H9 (cell line): ENCODE results near the gene KRTAP10-8. TPM values are rescaled to one million over a fixed set of nuclear protein-coding genes. Genes with fewer than 3 reads are reported as not detected.

Experiments used
- DNase-seq: peaks from one replicate; pipeline ENCODE4 v3.0.0-alpha.2; 2017
- H2AFZ ChIP-seq: one replicate; pipeline ENCODE4 v1.6.1; 2013; ENCODE audit warnings: mild to moderate bottlenecking, low read length, control low read depth, moderate library complexity
- H2AK5ac ChIP-seq: 2 replicates; pipeline ENCODE4 v1.6.1; 2013; ENCODE audit warnings: low read length, control low read depth, mixed read lengths; ENCODE audit not compliant: insufficient read length
- H2BK120ac ChIP-seq: one replicate; pipeline ENCODE4 v1.6.1; 2013; ENCODE audit warnings: low read depth, mild to moderate bottlenecking, low read length, control low read depth, inconsistent platforms; ENCODE audit not compliant: poor library complexity, severe bottlenecking
- H2BK12ac ChIP-seq: 2 replicates; pipeline ENCODE4 v1.6.1; 2013; ENCODE audit warnings: low read length, control low read depth, mixed read lengths, low read depth; ENCODE audit not compliant: insufficient read length
- H2BK15ac ChIP-seq: 2 replicates; pipeline ENCODE4 v1.6.1; 2013; ENCODE audit warnings: low read depth, low read length, control low read depth
- H2BK20ac ChIP-seq: one replicate; pipeline ENCODE4 v1.6.1; 2013; ENCODE audit warnings: low read depth, mild to moderate bottlenecking, low read length, control low read depth, inconsistent platforms; ENCODE audit not compliant: poor library complexity, severe bottlenecking
- H2BK5ac ChIP-seq: 2 replicates; pipeline ENCODE4 v1.6.1; 2013; ENCODE audit warnings: low read length, control low read depth, mixed read lengths; ENCODE audit not compliant: insufficient read length
- H3K14ac ChIP-seq: 2 replicates; pipeline ENCODE4 v1.6.1; 2013; ENCODE audit warnings: low read length, control low read depth; ENCODE audit not compliant: insufficient read depth
- H3K18ac ChIP-seq: 2 replicates; pipeline ENCODE4 v1.6.1; 2013; ENCODE audit warnings: low read depth, mild to moderate bottlenecking, mixed read lengths, low read length, control low read depth; ENCODE audit not compliant: insufficient read length
- H3K23ac ChIP-seq: 2 replicates; pipeline ENCODE4 v1.6.1; 2013; ENCODE audit warnings: low read length, control low read depth, mixed read lengths, low read depth; ENCODE audit not compliant: insufficient read length
- H3K23me2 ChIP-seq: 2 replicates; pipeline ENCODE4 v1.6.1; 2013; ENCODE audit warnings: low read depth, mild to moderate bottlenecking, mixed read lengths, low read length, control low read depth; ENCODE audit not compliant: insufficient read length, poor library complexity, severe bottlenecking
- H3K27ac ChIP-seq: 2 replicates; pipeline ENCODE4 v1.5.1; 2013; ENCODE audit warnings: low read length, control low read depth, mixed read lengths, low read depth; ENCODE audit not compliant: insufficient read length
- H3K27me3 ChIP-seq: 2 replicates; pipeline ENCODE4 v1.6.1; 2013; ENCODE audit warnings: low read length, control low read depth, inconsistent platforms; ENCODE audit not compliant: insufficient read depth
- H3K4ac ChIP-seq: 2 replicates; pipeline ENCODE4 v1.6.1; 2013; ENCODE audit warnings: low read depth, mild to moderate bottlenecking, control low read depth, inconsistent platforms, low read length, moderate library complexity
- H3K4me1 ChIP-seq: 2 replicates; pipeline ENCODE4 v1.6.1; 2013; ENCODE audit warnings: low read length, control low read depth, inconsistent platforms; ENCODE audit not compliant: insufficient read depth
- H3K4me2 ChIP-seq: 2 replicates; pipeline ENCODE4 v1.6.1; 2013; ENCODE audit warnings: low read length, control low read depth, mixed read lengths; ENCODE audit not compliant: insufficient read length, insufficient read depth
- H3K56ac ChIP-seq: 2 replicates; pipeline ENCODE4 v1.6.1; 2013; ENCODE audit warnings: low read depth, mild to moderate bottlenecking, mixed read lengths, low read length, control low read depth; ENCODE audit not compliant: insufficient read length
- H3K79me1 ChIP-seq: 2 replicates; pipeline ENCODE4 v1.6.1; 2013; ENCODE audit warnings: low read depth, mild to moderate bottlenecking, moderate library complexity, low read length, control low read depth, inconsistent platforms; ENCODE audit not compliant: insufficient read depth, poor library complexity, severe bottlenecking
- H3K79me2 ChIP-seq: 2 replicates; pipeline ENCODE4 v1.6.1; 2013; ENCODE audit warnings: low read length, control low read depth, inconsistent platforms; ENCODE audit not compliant: insufficient read depth
- H3K9ac ChIP-seq: 2 replicates; pipeline ENCODE4 v1.6.1; 2013; ENCODE audit warnings: low read length, control low read depth, mixed read lengths; ENCODE audit not compliant: insufficient read length; ENCODE audit errors: extremely low read depth
- H3K9me3 ChIP-seq: one replicate; pipeline ENCODE4 v1.6.1; 2013; ENCODE audit warnings: low read depth, low read length, inconsistent platforms; ENCODE audit not compliant: control insufficient read depth
- H3T11ph ChIP-seq: one replicate; pipeline ENCODE4 v1.6.1; 2013; ENCODE audit warnings: mild to moderate bottlenecking, low read length, control low read depth, inconsistent platforms
- H4K20me1 ChIP-seq: one replicate; pipeline ENCODE4 v1.6.1; 2013; ENCODE audit not compliant: control insufficient read depth, insufficient read length, insufficient read depth
- H4K5ac ChIP-seq: 2 replicates; pipeline ENCODE4 v1.6.1; 2013; ENCODE audit warnings: low read depth, mild to moderate bottlenecking, mixed read lengths, low read length, control low read depth; ENCODE audit not compliant: insufficient read length
- H4K8ac ChIP-seq: replicated peaks from 2 replicates; pipeline ENCODE4 v1.6.1; 2013; ENCODE audit warnings: low read length, control low read depth, mixed read lengths, low read depth; ENCODE audit not compliant: insufficient read length
- H4K91ac ChIP-seq: 2 replicates; pipeline ENCODE4 v1.6.1; 2013; ENCODE audit warnings: low read depth, mild to moderate bottlenecking, moderate library complexity, mixed read lengths, low read length, control low read depth; ENCODE audit not compliant: insufficient read length
- H3K27ac Mint-ChIP-seq, 3 experiments: 2 replicates in 2 of 3; 3 replicates in 1 of 3; pipeline ENCODE4 v1.8.0; 2020 to 2021; ENCODE audit warnings: mixed read lengths in 3 of 3, mild to moderate bottlenecking in 1 of 3, moderate library complexity in 1 of 3
- H3K27me3 Mint-ChIP-seq: 2 replicates; pipeline ENCODE4 v1.8.0; 2021; ENCODE audit warnings: low read depth, mild to moderate bottlenecking, moderate library complexity, mixed read lengths
- H3K36me3 Mint-ChIP-seq, 3 experiments: 2 replicates in 2 of 3; 3 replicates in 1 of 3; pipeline ENCODE4 v1.8.0; 2020 to 2021; ENCODE audit warnings: low read depth in 3 of 3, mixed read lengths in 3 of 3; ENCODE audit not compliant: insufficient read depth in 1 of 3
- H3K4me1 Mint-ChIP-seq, 2 experiments: 2 replicates each; pipeline ENCODE4 v1.8.0; 2020; ENCODE audit warnings: mixed read lengths in 2 of 2
- H3K4me3 Mint-ChIP-seq, 2 experiments: 2 replicates in 1 of 2; 3 replicates in 1 of 2; pipeline ENCODE4 v1.8.0; 2020 to 2021; ENCODE audit warnings: mild to moderate bottlenecking in 2 of 2, mixed read lengths in 2 of 2, moderate library complexity in 1 of 2
- H3K9me3 Mint-ChIP-seq, 2 experiments: 2 replicates in 1 of 2; 3 replicates in 1 of 2; pipeline ENCODE4 v1.8.0; 2020; ENCODE audit warnings: mild to moderate bottlenecking in 2 of 2, mixed read lengths in 2 of 2, moderate library complexity in 1 of 2
- CTCF ChIP-seq: fragments of 200-600 bp; sonication (generic); conservative IDR thresholded peaks from 3 replicates; pipeline ENCODE4 v1.8.0; 2021; ENCODE audit warnings: antibody characterized with exemption, mild to moderate bottlenecking
- WGBS: extraction: QIAGEN DNeasy Blood & Tissue Kit; methylation state at CpG from one replicate; pipeline ENCODE4 v1.1.7; 2013; ENCODE audit warnings: missing lambda C conversion rate, low lambda C conversion rate, mixed read lengths; ENCODE audit not compliant: insufficient read length; ENCODE audit errors: extremely low coverage; 5-methylcytosine and 5-hydroxymethylcytosine counted together
- total RNA-seq: library from RNA; stranded (reverse); gene quantifications from 2 replicates; pipeline ENCODE4 v1.2.1, GENCODE V29; 2021

Gene KRTAP10-8
- total RNA-seq, 1 experiment from 2014 or later = not detected

GRCh38 chr21:44617071-44617501 lies 5.2 kb downstream of the KRTAP10-8 start:
- H3K79me2 ChIP-seq = no peaks in the 10 kb centered on the region
- TF ChIP-seq CTCF = 0 out of 3 replicates have a peak, but pooled peaks have one; percentile 22
- no peak overlapping the region for H2BK12ac ChIP-seq
- no peaks in the 10 kb centered on the region for H3K79me1 ChIP-seq
- peaks cover 4% of the 10 kb centered on the region for H3K9me3 ChIP-seq
- no peak overlapping the region for H2BK15ac ChIP-seq
- H4K5ac ChIP-seq = no peak overlapping the region
- no peak overlapping the region for H3T11ph ChIP-seq
- Mint-ChIP-seq H3K9me3 (peaks cover 27 to 33% of the 10 kb centered on the region in 2 experiments), H3K4me1 (peaks cover 27% of the 10 kb centered on the region in 2 experiments), H3K27me3 (peaks cover 2% of the 10 kb centered on the region), H3K4me3 (no peak overlapping the region; a peak in 1 of 5 replicates), H3K27ac (peak overlapping the region in 2 of 3 experiments; percentile 53 to 75; a peak in 4 of 7 replicates), H3K36me3 (peaks cover 5 to 22% (median 18%) of the 10 kb centered on the region in 3 experiments)
- no peak overlapping the region for H2AFZ ChIP-seq
- no peaks in the 10 kb centered on the region for H3K4me1 ChIP-seq
- H3K23ac ChIP-seq = no peak overlapping the region
- H3K4ac ChIP-seq = no peak overlapping the region
- H2BK20ac ChIP-seq = no peak overlapping the region
- no peak overlapping the region for H3K4me2 ChIP-seq
- no peak overlapping the region for H2AK5ac ChIP-seq
- no peak overlapping the region for H3K27ac ChIP-seq
- H2BK120ac ChIP-seq = no peak overlapping the region
- no peak for DNase-seq
- no peak overlapping the region for H3K9ac ChIP-seq
- H3K14ac ChIP-seq = peak overlapping the region; percentile 9; the same call in 1 of the 2 replicates
- H3K27me3 ChIP-seq = no peaks in the 10 kb centered on the region
- H3K23me2 ChIP-seq = no peaks in the 10 kb centered on the region
- no peak overlapping the region for H3K56ac ChIP-seq
- H2BK5ac ChIP-seq = no peak overlapping the region
- H4K20me1 ChIP-seq = no peaks in the 10 kb centered on the region
- H4K8ac ChIP-seq = no peak overlapping the region
- H4K91ac ChIP-seq = no peak overlapping the region
- no CpG with 5 or more reads among the region's 8 CpGs for WGBS
- H3K18ac ChIP-seq = no peak overlapping the region
